ENCODE results near the gene ACTR8. TPM values are rescaled to one million over a fixed set of nuclear protein-coding genes. Genes with fewer than 3 reads are reported as not detected.

Gene ACTR8
- total RNA-seq, 1 donor from 2014 or later = 20.9 TPM

DNA sequence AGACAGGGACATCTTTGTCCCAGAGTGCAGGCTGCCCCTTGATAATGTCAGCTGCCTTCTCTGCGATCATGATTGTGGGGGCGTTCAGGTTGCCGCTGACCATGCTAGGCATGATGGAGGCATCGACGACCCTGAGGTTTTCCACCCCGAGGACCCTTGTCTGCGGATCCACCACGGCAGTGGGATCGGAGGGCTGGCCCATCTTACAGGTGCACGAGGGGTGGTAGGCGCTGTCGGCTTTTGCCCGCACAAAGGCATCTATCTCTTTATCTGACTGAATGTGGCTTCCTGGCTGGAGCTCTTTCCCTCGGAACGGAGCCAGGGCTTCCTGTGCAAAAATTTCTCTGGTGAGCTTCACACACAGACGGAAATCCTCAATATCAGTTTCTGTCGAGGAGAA, 64.1 kb downstream of the ACTR8 start:
- Histone ChIP-seq H3K27ac (ENCODE audit: low read depth, low read length) (no peak overlapping the region), H3K36me3 (ENCODE audit: control insufficient read depth in 3 of 3, insufficient read depth in 3 of 3, low read length in 3 of 3) (peaks cover 6 to 9% (median 6%) of the 10 kb centered on the region in 3 donors), H3K4me1 (ENCODE audit: control insufficient read depth in 3 of 3, insufficient read depth in 3 of 3, low read length in 3 of 3) (peaks cover 8 to 35% (median 23%) of the 10 kb centered on the region in 3 donors), H3K4me3 (ENCODE audit: low read length in 3 of 3) (no peak overlapping the region), H3K9me3 (ENCODE audit: control insufficient read depth in 3 of 3, low read length in 3 of 3) (no peaks in the 10 kb centered on the region), H3K27me3 (ENCODE audit: control insufficient read depth in 3 of 3, insufficient read depth in 3 of 3, low read length in 3 of 3) (no peaks in the 10 kb centered on the region), H3K9ac (ENCODE audit: low read depth in 1 of 3, low read length in 3 of 3) (no peak overlapping the region)

DNA sequence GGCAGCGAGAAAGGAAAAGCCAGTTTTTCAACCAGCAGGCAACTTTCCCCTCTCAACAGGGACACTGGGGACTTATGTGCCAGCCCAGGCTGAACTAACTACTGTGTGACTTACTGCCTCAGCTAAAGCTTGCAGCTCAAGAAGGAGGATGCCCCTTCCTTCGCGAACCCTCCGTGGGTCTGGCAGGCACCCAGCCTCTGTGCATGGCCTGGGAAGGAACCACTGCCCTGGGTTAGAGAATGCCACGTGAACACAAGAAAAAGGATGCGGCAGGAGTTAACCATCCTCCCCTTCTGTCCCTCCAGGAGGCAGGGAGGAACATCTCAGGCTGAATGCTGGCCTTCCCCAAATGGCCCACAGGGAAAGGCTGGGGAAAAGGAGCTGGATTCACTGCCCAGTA, 64.7 kb downstream of the ACTR8 start:
- Histone ChIP-seq H3K4me3 (ENCODE audit: low read length in 3 of 3) (no peak overlapping the region), H3K27me3 (ENCODE audit: control insufficient read depth in 3 of 3, insufficient read depth in 3 of 3, low read length in 3 of 3) (no peaks in the 10 kb centered on the region), H3K9me3 (ENCODE audit: control insufficient read depth in 3 of 3, low read length in 3 of 3) (no peaks in the 10 kb centered on the region), H3K4me1 (ENCODE audit: control insufficient read depth in 3 of 3, insufficient read depth in 3 of 3, low read length in 3 of 3) (peaks cover 8 to 32% (median 23%) of the 10 kb centered on the region in 3 donors), H3K9ac (ENCODE audit: low read depth in 1 of 3, low read length in 3 of 3) (no peak overlapping the region), H3K36me3 (ENCODE audit: control insufficient read depth in 3 of 3, insufficient read depth in 3 of 3, low read length in 3 of 3) (peaks cover 6 to 9% (median 6%) of the 10 kb centered on the region in 3 donors), H3K27ac (ENCODE audit: low read depth, low read length) (no peak overlapping the region)

Other genes starting within 250 kb of the ACTR8 start
- 0.52 TPM for gene CHDH, start 35.7 kb downstream of the ACTR8 start, total RNA-seq
- 1.6 TPM for gene IL17RB, start 35.6 kb downstream of the ACTR8 start, total RNA-seq
- gene SELENOK, start 9.7 kb upstream of the ACTR8 start, total RNA-seq = 45.9 TPM
- gene CACNA2D3, start 240.4 kb upstream of the ACTR8 start, total RNA-seq = 3.1 TPM

All from skeletal muscle tissue (tissue), 4 donors.